NK-92 (cell line): Measurements from ENCODE around the gene LMBRD2.

Experiments used
- DNase-seq: peaks from one replicate; lab custom pipeline; 2025; ENCODE audit not compliant: unreplicated experiment; lab: John Stamatoyannopoulos, UW

The LMBRD2 gene

DNA sequence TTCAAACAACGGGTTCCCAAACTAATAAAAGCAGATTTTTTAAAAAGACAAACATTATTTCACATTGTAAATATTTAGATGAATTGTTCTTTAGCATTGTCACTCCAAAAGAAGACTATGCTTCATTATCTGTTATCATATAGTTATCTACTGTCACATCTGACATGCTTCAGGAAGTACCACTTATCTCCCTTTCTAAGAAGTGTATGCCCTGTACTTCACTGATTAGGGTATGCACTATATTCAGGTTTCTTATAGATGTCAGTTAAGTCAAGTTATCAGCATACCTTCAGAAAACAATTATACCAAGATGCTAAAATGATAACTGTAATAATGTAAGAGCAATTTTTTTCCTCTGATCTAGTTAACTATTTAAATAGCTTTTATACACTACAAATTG, 40.4 kb downstream of the LMBRD2 start:
- DNase-seq, result no peak

- DNase-seq, result no peak
These were observed 42.8 kb downstream of the LMBRD2 start for GRCh38 chr5:36108758-36109460.

DNA sequence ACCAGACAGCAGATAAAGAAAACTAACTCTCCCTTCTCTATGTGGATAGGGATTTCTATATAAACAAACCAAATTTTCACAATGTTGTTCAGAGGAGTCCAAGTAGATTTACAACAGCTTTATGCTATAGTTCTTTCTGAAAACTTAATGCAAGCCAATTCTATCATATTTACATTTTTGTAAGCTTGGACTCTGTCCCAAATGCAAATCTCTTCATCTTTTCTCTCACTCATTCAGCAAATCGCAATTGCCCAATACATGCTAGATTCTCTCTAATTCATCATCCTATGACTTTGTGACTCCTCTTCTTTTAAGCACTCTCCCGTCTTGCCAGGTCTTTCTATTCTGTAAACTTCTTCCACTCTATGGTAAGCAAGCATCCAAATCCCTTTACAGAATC, 45.9 kb downstream of the LMBRD2 start:
- no peak for DNase-seq

GRCh38 chr5:36099748-36100147, 51.9 kb downstream of the LMBRD2 start:
- no peak for DNase-seq

- DNase-seq, result no peak
These were observed 55.2 kb downstream of the LMBRD2 start for GRCh38 chr5:36096486-36096885.

- DNase-seq, result no peak
These were observed 61.7 kb downstream of the LMBRD2 start for GRCh38 chr5:36089989-36090388.

GRCh38 chr5:36079200-36079781, 72.4 kb downstream of the LMBRD2 start:
- DNase-seq, result no peak

GRCh38 chr5:36078430-36078829, 73.3 kb downstream of the LMBRD2 start:
- DNase-seq, result no peak

- no peak for DNase-seq
These were observed 78.0 kb downstream of the LMBRD2 start for GRCh38 chr5:36073595-36074216.

DNA sequence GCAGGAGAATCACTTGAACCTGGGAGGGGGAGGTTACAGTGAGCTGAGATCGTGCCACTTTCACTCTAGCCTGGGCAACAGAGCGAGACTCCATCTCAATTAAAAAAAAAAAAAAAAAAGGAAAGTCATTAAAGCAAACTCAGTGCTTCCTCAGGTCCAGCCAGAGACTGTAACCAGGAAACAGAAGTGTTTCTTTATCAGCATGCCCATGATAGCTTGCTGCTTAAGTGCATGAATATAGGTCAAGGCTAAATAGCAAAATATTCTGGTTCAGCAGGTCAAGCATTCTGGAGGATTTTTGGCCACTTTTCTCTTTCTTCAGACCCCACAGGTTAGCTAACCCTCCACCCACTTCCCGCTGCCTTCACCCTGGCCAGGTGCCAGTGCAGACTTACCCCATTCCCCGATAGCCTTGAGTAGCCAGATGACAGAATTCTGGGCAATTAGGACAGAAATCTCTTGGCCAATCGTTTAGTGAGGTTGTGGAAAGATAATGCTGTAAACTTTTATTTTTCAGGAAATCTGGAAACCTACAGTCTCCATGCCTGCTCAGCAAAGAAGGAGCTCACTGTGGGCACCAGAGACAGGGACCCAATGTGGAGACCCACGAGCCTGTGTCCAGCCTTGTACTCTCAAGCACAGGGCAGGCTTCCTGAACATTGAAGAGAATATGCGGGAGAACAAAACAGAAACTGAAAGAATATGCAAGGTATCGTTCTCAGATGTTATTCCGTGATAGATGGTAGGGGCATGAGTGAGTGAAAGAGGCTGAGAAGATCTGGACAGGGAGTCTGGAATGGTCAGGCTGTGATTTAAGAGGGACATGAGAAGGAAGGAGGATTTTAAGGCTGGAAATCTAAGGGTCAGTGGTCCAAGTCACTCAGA, 80.8 kb downstream of the LMBRD2 start:
- DNase-seq, result no peak

- no peak for DNase-seq
These were observed 82.9 kb downstream of the LMBRD2 start for GRCh38 chr5:36068751-36069281.

DNA sequence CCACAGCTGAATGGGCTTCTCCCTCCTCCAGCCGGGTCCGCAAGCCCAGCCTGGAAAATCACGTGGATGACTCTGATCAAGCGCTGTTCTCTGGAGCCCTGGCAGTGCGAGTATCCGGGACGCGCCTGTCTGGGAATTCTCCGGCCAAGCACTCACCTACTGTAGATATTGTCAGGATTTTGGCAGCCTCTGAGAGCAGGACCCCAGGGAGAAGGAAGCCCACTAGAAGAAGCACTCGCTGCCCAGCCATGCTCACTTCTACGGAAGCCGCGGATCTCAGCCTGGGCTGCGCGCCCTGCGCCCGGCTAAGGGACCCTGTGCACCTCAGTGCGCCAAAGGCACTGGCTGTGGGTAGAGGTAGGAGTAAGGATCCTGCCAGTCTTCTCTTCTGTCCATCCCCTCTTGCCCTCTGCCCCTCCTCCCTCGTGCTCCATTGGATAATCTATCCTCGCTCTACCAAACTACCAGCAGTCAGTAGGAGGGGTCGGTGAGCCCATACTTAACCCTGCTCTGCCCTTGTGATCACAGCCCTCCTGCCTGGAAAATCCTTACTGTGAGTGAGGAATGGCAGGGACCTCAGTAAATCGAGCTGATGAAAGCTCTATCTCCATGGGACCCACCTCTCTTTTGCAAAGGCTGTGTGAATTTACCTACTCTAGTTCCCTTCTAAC, 85.0 kb downstream of the LMBRD2 start, which contains the start of gene UGT3A2:
Gene UGT3A2, minus strand, starts transcription at position 343 of the 671 bp plus-strand sequence. Its CDS starts 93 bp downstream, at position 250.
- DNase-seq, result no peak

GRCh38 chr5:36066001-36066539, 85.6 kb downstream of the LMBRD2 start:
- no peak for DNase-seq

DNA sequence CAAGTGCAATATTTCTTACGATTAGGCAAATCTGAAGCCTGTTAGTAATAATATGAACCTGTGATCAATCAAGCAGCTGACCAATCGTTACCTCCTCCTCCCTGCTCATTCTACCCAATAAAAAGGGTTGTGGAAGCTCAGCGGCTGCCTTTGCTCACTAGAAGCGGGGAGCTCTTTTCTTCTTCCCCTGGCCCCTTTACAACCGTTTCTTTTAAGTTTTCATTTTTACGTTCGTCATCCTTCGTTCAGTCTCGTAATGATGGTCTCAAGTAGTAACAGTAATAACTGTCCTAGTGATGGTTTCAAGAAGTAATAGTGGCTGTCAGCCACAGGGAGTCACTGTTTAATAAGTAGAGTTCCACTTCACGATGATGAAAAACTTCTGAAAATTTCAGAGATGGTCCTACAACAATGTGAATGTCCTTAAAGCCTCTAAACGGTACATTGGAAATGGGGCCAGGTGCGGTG, 91.2 kb downstream of the LMBRD2 start:
- no peak for DNase-seq

GRCh38 chr5:36059571-36060419, 91.9 kb downstream of the LMBRD2 start:
- no peak for DNase-seq

- no peak for DNase-seq
These were observed 92.9 kb downstream of the LMBRD2 start for GRCh38 chr5:36058776-36059175.

GRCh38 chr5:36057386-36057785, 94.3 kb downstream of the LMBRD2 start:
- no peak for DNase-seq

- DNase-seq, result no peak
These were observed 95.3 kb downstream of the LMBRD2 start for GRCh38 chr5:36056422-36056821.

DNA sequence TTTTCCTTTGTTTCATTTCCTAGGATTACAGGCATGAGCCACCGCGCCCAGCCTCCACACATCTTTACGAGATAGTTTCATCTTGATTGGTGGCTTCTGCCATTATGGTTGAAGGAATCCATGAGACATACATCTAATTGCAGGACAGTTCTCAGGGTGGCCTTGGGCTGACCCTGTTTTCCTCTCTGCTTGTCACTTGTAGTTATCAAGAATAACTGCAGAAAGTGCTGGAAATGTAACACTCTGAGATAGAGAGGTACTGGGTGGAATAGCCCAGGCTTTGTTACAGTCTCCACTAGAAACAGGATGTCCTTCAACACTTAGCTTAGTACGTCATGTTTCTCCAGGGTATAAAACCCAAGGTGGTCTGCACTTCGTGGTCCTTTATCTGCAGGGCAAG, 95.7 kb downstream of the LMBRD2 start:
- no peak for DNase-seq
